ENCODE results near the gene KATNAL1.

- TF ChIP-seq, protein P1, sequence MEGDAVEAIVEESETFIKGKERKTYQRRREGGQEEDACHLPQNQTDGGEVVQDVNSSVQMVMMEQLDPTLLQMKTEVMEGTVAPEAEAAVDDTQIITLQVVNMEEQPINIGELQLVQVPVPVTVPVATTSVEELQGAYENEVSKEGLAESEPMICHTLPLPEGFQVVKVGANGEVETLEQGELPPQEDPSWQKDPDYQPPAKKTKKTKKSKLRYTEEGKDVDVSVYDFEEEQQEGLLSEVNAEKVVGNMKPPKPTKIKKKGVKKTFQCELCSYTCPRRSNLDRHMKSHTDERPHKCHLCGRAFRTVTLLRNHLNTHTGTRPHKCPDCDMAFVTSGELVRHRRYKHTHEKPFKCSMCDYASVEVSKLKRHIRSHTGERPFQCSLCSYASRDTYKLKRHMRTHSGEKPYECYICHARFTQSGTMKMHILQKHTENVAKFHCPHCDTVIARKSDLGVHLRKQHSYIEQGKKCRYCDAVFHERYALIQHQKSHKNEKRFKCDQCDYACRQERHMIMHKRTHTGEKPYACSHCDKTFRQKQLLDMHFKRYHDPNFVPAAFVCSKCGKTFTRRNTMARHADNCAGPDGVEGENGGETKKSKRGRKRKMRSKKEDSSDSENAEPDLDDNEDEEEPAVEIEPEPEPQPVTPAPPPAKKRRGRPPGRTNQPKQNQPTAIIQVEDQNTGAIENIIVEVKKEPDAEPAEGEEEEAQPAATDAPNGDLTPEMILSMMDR (IDR thresholded peaks at IDR 0.05), result no peak
- TF ChIP-seq POLR2A (IDR thresholded peaks at IDR 0.05), result no peak
These were observed 38.9 kb upstream of the KATNAL1 start for GRCh38 chr13:30346153-30346788.
